Ascending aorta (tissue), 2 donors: ENCODE measurements around the gene HES1. TPM values are rescaled to one million over a fixed set of nuclear protein-coding genes. Genes with fewer than 3 reads are reported as not detected.
"Not testable (repeated sequence)": the region's sequence is repeated elsewhere in the genome, so short reads cannot be mapped to it uniquely, and the experiment has no call there.

Experiments used
- DNase-seq, 2 donors: peaks; one replicate each; pipeline ENCODE4 v3.0.0-alpha.2; 2019; ENCODE audit warnings: low spot score in 2 of 2
- H3K27ac ChIP-seq, 2 donors: fragments of 200-600 bp; sonication (generic); one replicate each; pipeline ENCODE4 v1.5.1; 2016 to 2017; ENCODE audit warnings: mild to moderate bottlenecking in 1 of 2
- H3K27me3 ChIP-seq: fragments of 200-600 bp; sonication (generic); one replicate; pipeline ENCODE4 v1.5.1; 2017
- H3K36me3 ChIP-seq, 2 donors: fragments of 200-600 bp; sonication (generic); one replicate each; pipeline ENCODE4 v1.5.1; 2016
- H3K4me1 ChIP-seq, 2 donors: fragments of 200-600 bp; sonication (generic); one replicate each; pipeline ENCODE4 v1.5.1; 2016 to 2017; ENCODE audit warnings: mild to moderate bottlenecking in 1 of 2
- H3K4me3 ChIP-seq, 2 donors: fragments of 200-600 bp; sonication (generic); one replicate each; pipeline ENCODE4 v1.5.1; 2016 to 2017; ENCODE audit warnings: mild to moderate bottlenecking in 1 of 2
- H3K9me3 ChIP-seq, 2 donors: fragments of 200-600 bp; sonication (generic); one replicate each; pipeline ENCODE4 v1.5.1; 2016
- CTCF ChIP-seq, 3 experiments: fragments of 200-600 bp in 2 of 3; fragments of 450-650 bp in 1 of 3; sonication (generic) in 2 of 3; IDR thresholded peaks; one replicate each; pipeline ENCODE4 v1.5.1; 2016 to 2019; ENCODE audit warnings: antibody characterized with exemption in 3 of 3, mild to moderate bottlenecking in 1 of 3, moderate library complexity in 1 of 3
- intact Hi-C: fragments of 100-400 bp; cut with DNase I; formaldehyde crosslinking; loops from one replicate; pipeline ENCODE4 v1.15.1; 2023
- total RNA-seq: library from RNA; depleted of rRNA; stranded (reverse); fragments of >200 nt; gene quantifications from one replicate; pipeline ENCODE4 v1.1.0, GENCODE V29; 2016

The HES1 gene
- total RNA-seq, 1 donor from 2014 or later = 22.6 TPM

DNA sequence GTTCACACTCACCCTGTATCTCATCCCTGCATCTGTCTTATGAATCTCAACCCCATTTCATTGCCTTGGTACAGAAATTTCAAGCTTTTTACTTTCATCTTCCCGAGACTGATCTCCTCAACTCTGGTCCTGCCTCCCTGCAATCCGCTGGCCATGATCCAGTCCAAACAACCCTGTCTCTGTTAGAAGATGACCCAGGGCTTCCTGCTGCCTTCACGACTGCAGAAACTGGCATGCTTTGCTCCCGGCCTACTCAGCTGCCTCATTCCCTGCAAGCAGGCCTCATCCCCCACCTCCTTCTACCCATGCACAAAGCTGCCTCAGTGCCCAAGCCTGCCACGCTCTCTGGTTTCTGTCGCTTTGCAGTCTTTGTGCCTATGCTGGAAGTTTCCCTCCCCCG is 12.4 kb downstream of the HES1 start:
- H3K36me3 ChIP-seq = no peaks in the 10 kb centered on the region
- intact Hi-C loops = no loop called here
- no peak for TF ChIP-seq CTCF (IDR thresholded peaks at IDR 0.05)
- H3K27ac ChIP-seq = no peak overlapping the region
- H3K4me3 ChIP-seq = no peak overlapping the region
- no peaks in the 10 kb centered on the region for H3K27me3 ChIP-seq
- H3K9me3 ChIP-seq = no peaks in the 10 kb centered on the region
- no peak for DNase-seq
- no peaks in the 10 kb centered on the region for H3K4me1 ChIP-seq

GRCh38 chr3:194150252-194150934 is 14.4 kb downstream of the HES1 start:
- H3K27me3 ChIP-seq = no peaks in the 10 kb centered on the region
- TF ChIP-seq CTCF (IDR thresholded peaks at IDR 0.05) = no peak

GRCh38 chr3:194150935-194151302 is 15.0 kb downstream of the HES1 start:
- H3K4me1 ChIP-seq, H3K9me3 ChIP-seq, H3K27ac ChIP-seq, H3K27me3 ChIP-seq, intact Hi-C loops, H3K36me3 ChIP-seq, H3K4me3 ChIP-seq, DNase-seq: not testable (repeated sequence)

More at GRCh38 chr3:194150252-194150934, 14.4 kb downstream of the HES1 start:
- H3K27ac ChIP-seq = no peak overlapping the region
- intact Hi-C loops = no loop called here
- no peak for DNase-seq
- H3K36me3 ChIP-seq = no peaks in the 10 kb centered on the region
- H3K4me3 ChIP-seq = no peak overlapping the region
- H3K4me1 ChIP-seq = no peaks in the 10 kb centered on the region
- H3K9me3 ChIP-seq = no peaks in the 10 kb centered on the region

DNA sequence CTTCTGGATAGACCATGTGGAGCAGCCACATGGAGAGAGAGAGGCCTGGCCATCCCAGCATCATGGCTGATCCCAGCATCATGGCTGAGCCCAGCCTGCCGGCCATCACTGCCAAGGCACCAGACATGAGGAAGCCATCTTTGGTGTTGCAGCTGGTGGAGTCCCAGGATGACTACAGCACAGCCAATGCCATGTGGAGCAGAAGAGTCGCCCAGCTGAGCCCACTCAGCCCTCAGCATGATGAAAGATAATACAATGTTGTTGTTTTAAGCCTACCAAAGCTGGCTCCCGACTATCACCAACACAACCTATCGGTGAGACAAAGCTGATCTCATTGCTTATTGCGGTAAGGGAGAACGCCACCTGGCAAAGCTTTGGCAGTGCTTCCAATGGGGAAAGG is 18.4 kb downstream of the HES1 start:
- TF ChIP-seq CTCF (IDR thresholded peaks at IDR 0.05) = no peak
- intact Hi-C loops = no loop called here
- Histone ChIP-seq H3K27ac (no peak overlapping the region), H3K4me3 (no peak overlapping the region), H3K27me3 (no peaks in the 10 kb centered on the region), H3K36me3 (no peaks in the 10 kb centered on the region), H3K9me3 (no peaks in the 10 kb centered on the region), H3K4me1 (no peaks in the 10 kb centered on the region)
- no peak for DNase-seq

DNA sequence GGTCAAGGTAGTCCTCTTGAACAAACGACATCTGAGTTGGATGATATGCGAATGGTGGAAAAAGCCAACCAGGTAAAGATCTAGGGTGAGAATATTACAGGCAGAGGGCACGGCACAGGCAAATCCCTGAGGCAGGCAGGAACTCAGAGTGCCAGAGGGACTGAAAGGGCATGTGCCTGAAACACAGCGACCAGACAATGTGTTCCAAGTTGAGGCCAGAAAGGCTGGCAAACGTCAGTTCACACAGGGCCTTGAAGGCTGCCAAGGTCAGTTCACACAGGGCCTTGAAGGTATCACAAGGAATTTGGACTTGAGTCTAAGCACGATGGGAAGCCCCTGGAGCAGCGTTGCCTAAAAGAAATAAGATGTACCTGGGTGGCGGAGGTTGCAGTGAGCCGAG is 20.1 kb downstream of the HES1 start:
- H3K27me3 ChIP-seq = no peaks in the 10 kb centered on the region
- no peak overlapping the region for H3K4me3 ChIP-seq
- TF ChIP-seq CTCF (IDR thresholded peaks at IDR 0.05) = no peak
- intact Hi-C loops = no loop called here
- H3K9me3 ChIP-seq = no peaks in the 10 kb centered on the region
- H3K36me3 ChIP-seq = no peaks in the 10 kb centered on the region
- no peak for DNase-seq
- H3K4me1 ChIP-seq = no peaks in the 10 kb centered on the region
- no peak overlapping the region for H3K27ac ChIP-seq

- Histone ChIP-seq H3K9me3 (no peaks in the 10 kb centered on the region), H3K4me3 (no peak overlapping the region), H3K4me1 (no peaks in the 10 kb centered on the region), H3K36me3 (no peaks in the 10 kb centered on the region), H3K27me3 (no peaks in the 10 kb centered on the region), H3K27ac (no peak overlapping the region)
- intact Hi-C loops = no loop called here
- TF ChIP-seq CTCF (IDR thresholded peaks at IDR 0.05) = no peak
- no peak for DNase-seq
These were observed 23.0 kb downstream of the HES1 start for GRCh38 chr3:194158942-194159439.
